PC-3 (cell line): Measurements from ENCODE around the gene PPARD.

ENCODE experiments used
- CTCF ChIP-seq: fragments of 300-600 bp; sonication (generic); conservative IDR thresholded peaks from 2 replicates; pipeline ENCODE4 v1.5.1; 2017; ENCODE audit warnings: antibody characterized with exemption, low read depth, mild to moderate bottlenecking, low read length
- EZH2 ChIP-seq: fragments of 300-600 bp; sonication (generic); IDR thresholded peaks from one replicate; pipeline ENCODE4 v1.6.1; 2017; ENCODE audit warnings: antibody characterized with exemption, mild to moderate bottlenecking, low read length; ENCODE audit not compliant: unreplicated experiment

- TF ChIP-seq EZH2 = no peak
- no peak for TF ChIP-seq CTCF
These were observed 38.8 kb downstream of the PPARD start for GRCh38 chr6:35381132-35381531.
